H7 (cell line): Measurements from ENCODE around the gene BTBD16. TPM values are rescaled to one million over a fixed set of nuclear protein-coding genes. Genes with fewer than 3 reads are reported as not detected.

Experiments
- DNase-seq: peaks from one replicate; pipeline ENCODE4 v3.0.0; 2012
- H3K27me3 ChIP-seq: 2 replicates; pipeline ENCODE4 v1.6.0; 2011; ENCODE audit warnings: mild to moderate bottlenecking, low read length; ENCODE audit not compliant: control insufficient read depth, insufficient read depth
- H3K36me3 ChIP-seq: replicated peaks from 2 replicates; pipeline ENCODE4 v1.5.1; 2011; ENCODE audit warnings: low read length; ENCODE audit not compliant: control insufficient read depth, insufficient read depth
- H3K4me3 ChIP-seq: 2 replicates; pipeline ENCODE4 v1.5.1; 2011; ENCODE audit warnings: low read depth, mild to moderate bottlenecking, control low read depth, low read length, moderate library complexity; ENCODE audit not compliant: insufficient read depth
- total RNA-seq: library from RNA; depleted of rRNA; stranded (reverse); fragments of >200 nt; shearing (Covaris generic); gene quantifications from 2 replicates; pipeline ENCODE4 v1.2.3, GENCODE V29; 2014

The BTBD16 gene
- total RNA-seq, 1 experiment from 2014 or later = 0.42 TPM

- Histone ChIP-seq H3K4me3 (no peak overlapping the region), H3K27me3 (no peaks in the 10 kb centered on the region), H3K36me3 (no peaks in the 10 kb centered on the region)
- no peak for DNase-seq
These were observed 6.5 kb downstream of the BTBD16 start for GRCh38 chr10:122277526-122278136.

- no peak overlapping the region for H3K4me3 ChIP-seq
- DNase-seq = peak; percentile 74
- no peaks in the 10 kb centered on the region for H3K27me3 ChIP-seq
- no peaks in the 10 kb centered on the region for H3K36me3 ChIP-seq
These were observed 8.6 kb downstream of the BTBD16 start for GRCh38 chr10:122279725-122280141.

- Histone ChIP-seq H3K27me3 (no peaks in the 10 kb centered on the region), H3K4me3 (no peak overlapping the region), H3K36me3 (no peaks in the 10 kb centered on the region)
- no peak for DNase-seq
These were observed 9.1 kb downstream of the BTBD16 start for GRCh38 chr10:122280156-122280555.

GRCh38 chr10:122281018-122281626 lies 10.0 kb downstream of the BTBD16 start:
- H3K4me3 ChIP-seq = no peak overlapping the region
- DNase-seq = no peak
- no peaks in the 10 kb centered on the region for H3K36me3 ChIP-seq
- H3K27me3 ChIP-seq = no peaks in the 10 kb centered on the region

GRCh38 chr10:122281751-122282150 lies 10.7 kb downstream of the BTBD16 start:
- no peak for DNase-seq
- Histone ChIP-seq H3K4me3 (no peak overlapping the region), H3K36me3 (no peaks in the 10 kb centered on the region), H3K27me3 (no peaks in the 10 kb centered on the region)

- H3K27me3 ChIP-seq = no peaks in the 10 kb centered on the region
- no peaks in the 10 kb centered on the region for H3K36me3 ChIP-seq
- no peak overlapping the region for H3K4me3 ChIP-seq
- DNase-seq = no peak
These were observed 11.2 kb downstream of the BTBD16 start for GRCh38 chr10:122282253-122282671.

GRCh38 chr10:122282909-122283308 lies 11.8 kb downstream of the BTBD16 start:
- H3K4me3 ChIP-seq = no peak overlapping the region
- peak; percentile 50 for DNase-seq
- H3K27me3 ChIP-seq = no peaks in the 10 kb centered on the region
- H3K36me3 ChIP-seq = no peaks in the 10 kb centered on the region

- Histone ChIP-seq H3K36me3 (no peaks in the 10 kb centered on the region), H3K27me3 (no peaks in the 10 kb centered on the region), H3K4me3 (no peak overlapping the region)
- DNase-seq = no peak
These were observed 14.7 kb downstream of the BTBD16 start for GRCh38 chr10:122285506-122286444.

- Histone ChIP-seq H3K4me3 (no peak overlapping the region), H3K27me3 (no peaks in the 10 kb centered on the region), H3K36me3 (no peaks in the 10 kb centered on the region)
- DNase-seq = peak; percentile 77
These were observed 15.8 kb downstream of the BTBD16 start for GRCh38 chr10:122286867-122287266.

GRCh38 chr10:122287570-122287969 lies 16.5 kb downstream of the BTBD16 start:
- H3K4me3 ChIP-seq = no peak overlapping the region
- no peak for DNase-seq
- no peaks in the 10 kb centered on the region for H3K36me3 ChIP-seq
- no peaks in the 10 kb centered on the region for H3K27me3 ChIP-seq

GRCh38 chr10:122288262-122288661 lies 17.2 kb downstream of the BTBD16 start:
- H3K36me3 ChIP-seq = no peaks in the 10 kb centered on the region
- DNase-seq = no peak
- H3K27me3 ChIP-seq = no peaks in the 10 kb centered on the region
- no peak overlapping the region for H3K4me3 ChIP-seq

- DNase-seq = no peak
- H3K4me3 ChIP-seq = no peak overlapping the region
- H3K27me3 ChIP-seq = no peaks in the 10 kb centered on the region
- H3K36me3 ChIP-seq = no peaks in the 10 kb centered on the region
These were observed 17.8 kb downstream of the BTBD16 start for GRCh38 chr10:122288917-122289316.

GRCh38 chr10:122290334-122290733 lies 19.2 kb downstream of the BTBD16 start:
- H3K27me3 ChIP-seq = no peaks in the 10 kb centered on the region
- H3K4me3 ChIP-seq = no peak overlapping the region
- H3K36me3 ChIP-seq = no peaks in the 10 kb centered on the region
- DNase-seq = no peak

GRCh38 chr10:122290833-122291532 lies 19.9 kb downstream of the BTBD16 start:
- no peak for DNase-seq
- Histone ChIP-seq H3K27me3 (no peaks in the 10 kb centered on the region), H3K36me3 (no peaks in the 10 kb centered on the region), H3K4me3 (no peak overlapping the region)
